ENCODE results near the gene SMIM23. TPM values are rescaled to one million over a fixed set of nuclear protein-coding genes. Genes with fewer than 3 reads are reported as not detected.

Gene SMIM23
- total RNA-seq, 3 donors from 2014 or later = not detected

DNA sequence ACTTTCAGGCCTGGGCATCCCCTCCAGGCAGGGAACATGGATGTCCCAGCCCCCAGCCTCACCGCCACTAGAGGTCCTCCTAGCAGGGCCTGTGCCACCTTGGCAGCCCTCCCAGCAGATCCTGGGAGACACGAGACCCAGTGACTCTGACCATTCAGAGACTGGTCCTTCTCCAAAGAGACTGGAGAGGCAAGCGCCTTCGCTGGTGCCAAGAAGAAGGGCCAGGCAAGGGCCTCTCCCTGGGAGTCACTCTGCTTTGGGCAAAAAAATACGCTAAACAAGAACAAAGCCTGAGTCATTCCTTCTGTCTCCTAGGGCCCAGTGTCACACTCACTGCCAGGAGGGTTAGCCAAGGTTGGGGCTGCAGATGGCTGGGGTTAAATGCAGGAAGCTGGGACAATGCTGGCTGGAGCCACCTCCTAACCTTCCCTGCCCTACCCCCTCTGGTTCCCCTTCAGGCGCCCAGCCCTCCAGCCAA lies 35.3 kb upstream of the SMIM23 start:
- no peak for DNase-seq (ENCODE audit: low spot score in 2 of 2)
- intact Hi-C loops (cut with DNase I; ENCODE audit: low total_unique reads) = no loop called here
- Histone ChIP-seq H3K27me3 (no peaks in the 10 kb centered on the region), H3K27ac (no peak overlapping the region), H3K9me3 (no peaks in the 10 kb centered on the region), H3K4me3 (no peak overlapping the region), H3K36me3 (no peaks in the 10 kb centered on the region), H3K4me1 (peaks cover 0 to 2% of the 10 kb centered on the region in 2 donors)
- TF ChIP-seq, protein P1, sequence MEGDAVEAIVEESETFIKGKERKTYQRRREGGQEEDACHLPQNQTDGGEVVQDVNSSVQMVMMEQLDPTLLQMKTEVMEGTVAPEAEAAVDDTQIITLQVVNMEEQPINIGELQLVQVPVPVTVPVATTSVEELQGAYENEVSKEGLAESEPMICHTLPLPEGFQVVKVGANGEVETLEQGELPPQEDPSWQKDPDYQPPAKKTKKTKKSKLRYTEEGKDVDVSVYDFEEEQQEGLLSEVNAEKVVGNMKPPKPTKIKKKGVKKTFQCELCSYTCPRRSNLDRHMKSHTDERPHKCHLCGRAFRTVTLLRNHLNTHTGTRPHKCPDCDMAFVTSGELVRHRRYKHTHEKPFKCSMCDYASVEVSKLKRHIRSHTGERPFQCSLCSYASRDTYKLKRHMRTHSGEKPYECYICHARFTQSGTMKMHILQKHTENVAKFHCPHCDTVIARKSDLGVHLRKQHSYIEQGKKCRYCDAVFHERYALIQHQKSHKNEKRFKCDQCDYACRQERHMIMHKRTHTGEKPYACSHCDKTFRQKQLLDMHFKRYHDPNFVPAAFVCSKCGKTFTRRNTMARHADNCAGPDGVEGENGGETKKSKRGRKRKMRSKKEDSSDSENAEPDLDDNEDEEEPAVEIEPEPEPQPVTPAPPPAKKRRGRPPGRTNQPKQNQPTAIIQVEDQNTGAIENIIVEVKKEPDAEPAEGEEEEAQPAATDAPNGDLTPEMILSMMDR (IDR thresholded peaks at IDR 0.05) = no peak
- peak in 1 of 3 donors; percentile 32 for TF ChIP-seq POLR2AphosphoS5 (IDR thresholded peaks at IDR 0.05)

DNA sequence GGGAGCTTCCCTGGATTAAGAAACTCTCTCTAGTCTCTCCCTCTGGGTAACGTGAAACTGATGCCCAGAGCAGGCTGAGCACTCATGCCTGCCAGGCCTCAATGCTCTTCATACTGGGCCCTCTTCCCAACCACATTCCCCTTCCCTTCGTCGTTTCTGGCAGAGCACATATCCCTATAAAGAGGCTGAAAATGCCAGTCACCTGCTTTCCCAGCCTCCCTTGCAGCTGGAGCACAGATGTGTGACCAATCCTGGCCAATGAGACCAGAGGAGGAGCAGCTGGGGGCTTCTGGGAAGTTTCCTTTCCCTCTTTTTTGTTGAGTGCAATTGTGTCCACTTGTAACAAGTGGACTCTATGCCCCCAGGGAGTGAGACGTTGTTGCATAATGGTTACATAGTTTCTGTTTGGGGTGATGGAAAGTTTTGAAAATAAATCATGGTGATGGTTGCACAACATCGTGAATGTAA lies 30.2 kb upstream of the SMIM23 start:
- Histone ChIP-seq H3K36me3 (no peaks in the 10 kb centered on the region), H3K4me1 (peaks cover 0 to 5% of the 10 kb centered on the region in 2 donors), H3K27ac (no peak overlapping the region), H3K27me3 (no peaks in the 10 kb centered on the region), H3K4me3 (no peak overlapping the region), H3K9me3 (peaks cover 0 to 8% of the 10 kb centered on the region in 2 donors)
- intact Hi-C loops (cut with DNase I; ENCODE audit: low total_unique reads) = no loop called here
- TF ChIP-seq POLR2AphosphoS5 (IDR thresholded peaks at IDR 0.05) (no peak), POLR2A (IDR thresholded peaks at IDR 0.05) (no peak)
- TF ChIP-seq, protein P1 (IDR thresholded peaks at IDR 0.05) = no peak
- no peak for DNase-seq (ENCODE audit: low spot score in 2 of 2)

DNA sequence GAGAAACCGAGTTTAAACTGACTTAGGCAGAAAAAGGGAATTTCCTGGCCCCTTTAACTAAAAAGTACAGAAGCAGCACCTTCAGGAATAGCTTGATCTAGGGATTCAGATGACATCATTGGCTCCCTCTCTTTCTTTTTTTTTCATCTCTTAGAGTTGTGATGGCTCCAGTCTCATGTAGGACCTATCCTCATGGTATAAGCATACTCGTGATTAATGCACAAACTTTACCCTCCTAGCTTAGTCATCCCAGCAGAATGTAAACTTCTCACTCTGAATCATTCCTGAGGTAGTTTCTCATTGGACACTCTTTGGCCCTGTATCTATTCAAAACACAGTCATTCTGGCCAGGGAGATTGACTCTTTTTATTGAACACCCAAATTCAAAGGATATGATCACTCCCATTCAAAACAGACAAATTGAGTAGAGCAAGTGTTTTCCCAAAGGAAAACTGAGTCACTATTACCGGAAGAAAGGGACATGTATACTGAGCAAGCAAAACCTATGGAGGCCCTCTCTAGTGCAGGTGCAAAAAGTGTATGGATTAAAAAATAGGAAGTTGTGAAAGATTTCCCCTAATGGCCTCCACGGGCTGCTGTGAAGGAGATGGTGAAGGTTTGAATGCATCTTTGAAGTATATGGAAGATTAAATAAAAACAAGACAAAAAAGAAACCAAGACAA lies 27.6 kb upstream of the SMIM23 start:
- TF ChIP-seq POLR2AphosphoS5 (IDR thresholded peaks at IDR 0.05) (no peak), POLR2A (IDR thresholded peaks at IDR 0.05) (no peak)
- TF ChIP-seq, protein P1 (IDR thresholded peaks at IDR 0.05) = no peak
- no peaks in the 10 kb centered on the region for H3K27me3 ChIP-seq
- intact Hi-C loops (cut with DNase I; ENCODE audit: low total_unique reads) = no loop called here
- no peak for DNase-seq (ENCODE audit: low spot score in 2 of 2)
- no peak overlapping the region for H3K27ac ChIP-seq
- H3K36me3 ChIP-seq = no peaks in the 10 kb centered on the region
- H3K9me3 ChIP-seq = peaks cover 0 to 12% of the 10 kb centered on the region in 2 donors
- H3K4me1 ChIP-seq = peaks cover 0 to 5% of the 10 kb centered on the region in 2 donors
- H3K4me3 ChIP-seq = no peak overlapping the region

DNA sequence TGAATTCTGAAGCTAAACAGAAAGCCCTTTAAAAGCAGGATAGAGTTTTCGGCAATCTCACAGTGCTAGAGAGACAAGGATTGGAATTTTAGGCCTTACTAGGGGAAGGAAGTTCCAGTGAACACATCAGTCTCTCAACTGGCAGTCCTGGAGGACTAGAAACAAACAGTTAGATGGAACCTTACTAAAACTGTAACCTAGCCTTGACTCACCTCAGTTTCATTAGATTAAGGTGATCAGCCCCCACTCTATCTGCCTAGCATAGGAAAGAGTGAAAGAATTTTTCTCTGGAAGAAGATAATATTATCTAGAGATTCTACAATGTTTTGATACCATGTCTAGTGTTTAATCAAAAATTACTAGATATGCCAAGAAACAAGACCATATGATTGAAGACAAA lies 25.8 kb upstream of the SMIM23 start:
- H3K4me1 ChIP-seq = peaks cover 0 to 5% of the 10 kb centered on the region in 2 donors
- no peaks in the 10 kb centered on the region for H3K36me3 ChIP-seq
- H3K4me3 ChIP-seq = no peak overlapping the region
- no peak for DNase-seq (ENCODE audit: low spot score in 2 of 2)
- H3K27me3 ChIP-seq = no peaks in the 10 kb centered on the region
- TF ChIP-seq, protein P1 (IDR thresholded peaks at IDR 0.05) = no peak
- TF ChIP-seq POLR2AphosphoS5 (IDR thresholded peaks at IDR 0.05) (no peak), POLR2A (IDR thresholded peaks at IDR 0.05) (no peak)
- H3K27ac ChIP-seq = no peak overlapping the region
- intact Hi-C loops (cut with DNase I; ENCODE audit: low total_unique reads) = no loop called here
- H3K9me3 ChIP-seq = peaks cover 0 to 12% of the 10 kb centered on the region in 2 donors

DNA sequence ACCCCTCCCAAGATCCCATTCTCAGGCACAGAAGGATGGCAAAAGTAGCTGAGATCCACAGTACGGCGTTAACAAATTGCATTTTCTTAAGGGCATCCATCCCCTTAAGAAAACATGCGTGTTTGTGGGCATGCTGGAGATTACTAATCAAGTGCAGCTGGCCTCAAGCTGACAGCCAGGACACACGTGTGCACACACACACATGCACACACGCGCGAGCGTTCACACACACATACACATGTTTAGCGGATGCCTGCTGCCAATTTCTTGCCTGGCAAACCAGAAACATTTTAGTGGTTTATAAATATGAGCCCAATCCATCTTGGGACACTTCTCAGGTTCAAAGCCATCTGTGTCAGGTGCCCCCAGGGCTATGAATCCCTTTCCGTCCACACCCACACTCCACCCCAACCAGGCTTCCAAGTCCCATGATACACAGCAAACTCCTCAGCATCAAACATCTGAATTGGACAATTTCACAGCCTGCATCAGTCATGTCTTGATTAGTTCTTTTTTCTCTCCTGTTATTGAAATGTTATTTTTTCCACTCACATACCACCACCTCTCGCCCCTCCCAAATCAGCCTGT lies 23.5 kb upstream of the SMIM23 start:
- no peak for DNase-seq (ENCODE audit: low spot score in 2 of 2)
- H3K27me3 ChIP-seq = no peaks in the 10 kb centered on the region
- H3K4me1 ChIP-seq = no peaks in the 10 kb centered on the region
- H3K36me3 ChIP-seq = no peaks in the 10 kb centered on the region
- intact Hi-C loops (cut with DNase I; ENCODE audit: low total_unique reads) = no loop called here
- H3K4me3 ChIP-seq = no peak overlapping the region
- peaks cover 0 to 21% of the 10 kb centered on the region in 2 donors for H3K9me3 ChIP-seq
- no peak overlapping the region for H3K27ac ChIP-seq
- TF ChIP-seq POLR2AphosphoS5 (IDR thresholded peaks at IDR 0.05) = no peak

Data from breast epithelium (tissue), 4 donors.